Stimulated activated CD8-positive, alpha-beta memory T cell treated with anti-CD3 and anti-CD28 coated beads, Interleukin-2, amount 100 ng/mL, for 1 hour (primary cell): ENCODE results near the gene GNPDA1.

Experiments used
- DNase-seq, 2 donors: peaks; one replicate each; pipeline ENCODE4 v3.0.0-alpha.2; 2020; ENCODE audit warnings: low read depth in 2 of 2

GNPDA1 gene

DNA sequence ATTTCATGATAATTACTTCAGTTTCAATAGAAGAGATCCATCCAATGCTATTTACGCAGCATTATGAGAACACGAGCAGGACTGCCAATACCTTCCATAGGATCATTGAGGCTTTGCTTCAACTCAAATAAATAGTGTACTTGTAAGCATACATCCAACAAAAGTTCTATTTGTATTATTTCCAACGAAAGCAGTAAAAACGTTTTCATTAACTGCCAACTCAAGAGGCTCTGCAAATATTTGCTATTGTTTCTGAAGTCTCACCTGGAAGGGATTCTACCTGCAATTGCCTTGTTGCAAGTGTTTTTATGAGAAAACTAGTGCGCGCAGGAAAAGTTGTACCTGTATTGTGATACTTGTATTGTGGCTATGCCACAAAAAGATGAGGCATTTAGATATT is 11.0 kb upstream of the GNPDA1 start:
- no peak for DNase-seq

- DNase-seq, result no peak
Measured at GRCh38 chr5:142020122-142020659, 7.4 kb upstream of the GNPDA1 start.

GRCh38 chr5:142017832-142018427 is 5.1 kb upstream of the GNPDA1 start:
- DNase-seq, result no peak

DNA sequence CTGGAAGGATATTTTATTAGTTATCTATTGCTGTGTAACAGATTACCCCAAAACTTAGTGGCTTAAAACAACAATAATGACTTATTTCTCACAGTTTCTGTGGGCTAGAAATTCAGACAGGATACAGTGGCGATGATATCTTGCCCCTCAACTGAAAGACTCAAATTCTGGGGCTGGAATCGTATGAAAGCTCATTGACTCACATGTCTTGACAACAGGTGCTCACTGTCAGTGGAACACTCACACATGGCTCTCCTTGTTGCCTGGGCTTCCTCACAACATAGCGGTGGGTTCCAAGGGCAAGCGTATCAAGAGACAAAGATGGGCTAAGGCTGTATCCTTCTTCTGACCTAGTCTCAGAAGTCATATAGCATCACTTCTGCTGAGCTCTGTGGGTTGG is 3.7 kb upstream of the GNPDA1 start:
- DNase-seq, result no peak

DNA sequence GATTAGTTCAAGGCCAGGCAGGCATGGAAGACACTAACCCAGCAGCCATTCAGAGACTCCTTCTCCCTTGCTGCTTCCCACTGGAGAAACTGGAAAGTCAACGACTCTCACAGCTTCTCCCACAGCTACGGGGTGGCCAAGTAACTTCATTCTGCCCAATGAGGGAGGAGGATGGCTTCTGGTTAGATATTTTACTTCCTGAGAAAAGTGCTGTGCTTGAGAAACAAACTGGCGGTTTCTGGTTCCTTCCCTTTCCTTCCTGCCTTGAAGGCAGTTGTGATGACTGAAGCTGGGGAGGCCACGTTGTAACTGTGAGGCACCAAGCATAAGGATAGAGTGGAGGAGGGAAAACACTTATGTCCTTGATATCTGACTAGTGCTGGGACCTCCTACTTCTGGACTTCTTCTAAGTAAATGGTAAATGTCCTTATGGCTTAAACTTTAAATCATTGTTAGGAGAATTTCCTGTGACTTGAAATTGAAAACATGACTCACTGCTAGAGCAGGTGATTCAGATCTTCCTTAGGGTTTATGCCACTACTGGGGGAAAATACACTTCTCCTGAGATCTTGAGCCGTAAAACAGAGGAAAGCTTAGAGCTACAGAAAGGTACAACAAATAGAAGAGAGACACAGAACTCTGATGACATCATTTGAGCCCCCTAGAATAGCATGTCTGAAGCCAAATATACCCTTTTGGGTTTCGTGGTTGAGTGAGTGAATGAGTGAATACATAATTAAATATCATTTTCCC is 3.1 kb upstream of the GNPDA1 start:
- peak in 1 of 2 donors; percentile 32 for DNase-seq

- DNase-seq, result no peak
Measured at GRCh38 chr5:142014911-142015584, 2.2 kb upstream of the GNPDA1 start.

GRCh38 chr5:142013734-142014521 is 1.1 kb upstream of the GNPDA1 start:
- no peak for DNase-seq

DNA sequence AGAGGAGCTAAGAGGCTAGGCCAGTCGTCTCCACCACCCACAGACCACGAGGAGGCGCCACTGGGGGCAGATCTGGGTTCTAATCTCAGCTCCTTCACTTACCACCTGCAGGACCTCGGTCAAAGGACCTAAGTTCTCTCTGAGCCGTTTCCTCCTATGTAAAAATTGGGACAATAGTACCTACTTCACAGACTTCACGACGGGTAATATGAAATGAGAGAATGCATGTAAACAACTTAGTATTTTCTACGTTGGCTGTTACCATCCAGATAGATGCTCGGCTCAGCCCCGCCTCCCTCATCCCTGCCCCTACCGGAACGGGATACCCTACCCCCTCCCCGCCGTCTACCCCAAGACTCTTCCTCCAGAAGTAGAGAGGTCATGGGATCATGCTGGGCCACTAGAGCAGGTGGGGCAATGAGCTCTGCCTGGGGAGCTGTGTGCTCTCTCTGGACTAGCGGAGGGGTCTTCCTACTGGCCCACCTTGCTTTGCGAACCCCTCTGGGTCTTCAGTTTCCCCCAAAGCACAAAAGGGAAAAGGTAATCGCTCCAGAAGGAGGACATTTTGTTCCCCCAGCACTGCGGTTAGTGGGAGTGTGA is 541 bp downstream of the GNPDA1 start:
- no peak for DNase-seq

DNA sequence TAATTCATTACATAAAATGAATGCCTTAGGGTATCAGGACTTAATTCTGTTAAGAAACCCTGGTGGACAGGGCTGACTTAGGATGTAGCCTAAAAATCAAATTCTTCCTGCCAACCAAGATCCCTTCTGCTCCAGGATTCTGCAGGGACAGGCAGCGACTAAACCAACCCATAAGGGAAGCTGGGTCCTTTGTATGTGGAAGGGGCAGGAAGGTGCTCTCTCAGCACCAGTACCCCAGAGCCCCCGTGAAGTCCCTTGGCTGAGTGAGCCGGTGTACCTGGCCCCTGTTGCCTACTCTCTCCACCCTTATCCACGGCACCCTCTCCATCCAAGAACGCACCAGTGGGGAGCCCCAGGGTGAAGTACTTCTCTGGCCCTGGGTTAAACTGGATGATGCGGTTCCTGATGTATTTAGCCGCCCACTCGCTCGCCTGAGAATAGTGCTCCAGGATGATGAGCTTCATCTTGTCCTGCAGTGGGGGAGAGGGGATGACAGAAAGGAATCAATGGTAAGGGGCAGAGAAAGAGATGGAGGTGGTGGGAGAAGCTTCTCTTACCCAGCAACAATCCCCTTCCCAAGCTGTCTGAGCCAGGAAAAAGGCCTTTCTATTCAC is 1.1 kb downstream of the GNPDA1 start:
- no peak for DNase-seq

- no peak for DNase-seq
Measured at GRCh38 chr5:142009886-142010285, 2.9 kb downstream of the GNPDA1 start.

DNA sequence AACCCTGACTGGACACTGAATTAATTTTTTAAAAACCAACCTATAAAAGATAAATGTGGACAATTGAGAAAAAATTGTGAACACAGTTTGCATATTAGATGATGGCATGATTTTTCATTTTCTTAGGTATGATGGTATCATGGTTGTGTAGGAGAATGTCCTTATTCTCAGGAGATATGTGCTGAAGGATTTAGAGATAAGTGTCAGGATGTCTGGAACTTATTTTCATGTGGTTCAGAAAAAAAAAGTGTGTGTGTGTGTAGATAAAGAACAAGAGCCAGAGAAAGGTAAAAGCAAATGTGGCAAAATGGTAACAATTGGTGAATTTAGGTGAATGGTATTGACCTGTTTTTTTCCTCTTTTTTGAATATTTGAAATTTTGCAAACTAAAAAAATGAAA is 4.0 kb downstream of the GNPDA1 start:
- DNase-seq, result no peak

- DNase-seq, result no peak
Measured at GRCh38 chr5:142007237-142007544, 5.6 kb downstream of the GNPDA1 start.

GRCh38 chr5:142006363-142007236 is 6.2 kb downstream of the GNPDA1 start:
- no peak for DNase-seq

- no peak for DNase-seq
Measured at GRCh38 chr5:142003266-142003800, 9.5 kb downstream of the GNPDA1 start.

DNA sequence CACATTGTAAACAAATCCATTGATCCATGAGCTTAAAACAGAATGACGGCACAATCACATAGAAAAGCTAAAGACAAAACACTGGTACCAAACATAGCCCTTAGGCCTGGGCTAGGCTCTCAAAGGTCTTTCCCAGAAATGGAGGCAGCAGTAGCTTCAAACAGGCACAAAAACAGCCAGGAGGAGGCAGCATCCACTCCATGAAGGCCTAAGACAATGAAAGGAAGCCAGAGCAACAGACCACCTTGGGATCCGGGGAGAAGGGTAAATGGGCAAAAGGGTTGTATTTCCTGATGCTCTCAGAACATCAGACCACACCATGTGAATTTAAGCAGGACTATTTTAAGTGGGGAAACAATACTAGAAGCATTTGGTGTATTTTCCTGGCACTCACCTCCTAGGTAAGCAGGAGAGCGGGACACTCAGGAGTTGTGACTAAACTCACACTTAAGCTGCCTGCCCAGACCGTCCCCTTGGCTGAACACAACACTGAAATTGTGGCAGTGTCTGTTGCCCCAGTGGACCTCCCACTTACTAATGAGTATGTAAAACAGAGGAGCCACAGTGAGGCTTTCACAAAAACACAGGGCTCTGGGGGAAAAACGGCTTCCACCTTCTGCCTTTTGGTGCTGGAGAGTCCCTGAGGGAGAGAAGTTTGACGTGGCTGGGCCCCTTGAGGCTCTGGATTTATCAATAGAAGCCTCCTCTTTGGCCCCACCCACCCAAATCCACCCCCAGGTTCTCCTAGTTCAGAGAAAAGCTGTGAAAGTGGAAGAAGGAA is 11.9 kb downstream of the GNPDA1 start:
- no peak for DNase-seq

GRCh38 chr5:142000173-142000572 is 12.7 kb downstream of the GNPDA1 start:
- no peak for DNase-seq

- DNase-seq, result no peak
Measured at GRCh38 chr5:141997358-141997960, 15.4 kb downstream of the GNPDA1 start.

DNA sequence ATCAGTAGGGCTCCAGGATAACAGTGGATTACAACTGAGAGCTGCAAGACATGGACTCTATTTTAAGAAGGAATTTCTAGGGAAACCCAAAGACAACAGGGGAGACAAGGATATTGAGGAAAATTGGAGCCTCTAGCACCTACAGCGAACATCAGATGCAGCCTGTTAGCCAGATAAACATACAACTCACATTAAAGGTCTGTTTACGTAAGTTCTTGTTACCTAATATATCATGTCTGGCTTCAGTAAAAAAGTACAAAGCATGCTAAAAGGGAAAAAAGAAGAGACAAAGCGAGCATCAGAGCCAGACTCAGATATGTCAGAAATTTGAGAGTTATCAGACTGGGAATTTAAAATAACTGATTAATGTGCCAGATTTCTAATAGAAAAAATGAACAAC is 17.2 kb downstream of the GNPDA1 start:
- DNase-seq, result no peak
